Mammary epithelial cell (primary cell): Measurements from ENCODE around the gene PPP2R3A.

Experiments
- CTCF ChIP-seq, 2 donors: IDR thresholded peaks in 1 of 2; conservative IDR thresholded peaks in 1 of 2; 2 replicates each; pipeline ENCODE4 v1.5.1; 2011 to 2012; ENCODE audit warnings: inconsistent platforms in 2 of 2, low read length in 2 of 2, mild to moderate bottlenecking in 2 of 2, control low read depth in 1 of 2, low read depth in 1 of 2; ENCODE audit not compliant: insufficient read depth in 1 of 2; ENCODE audit errors: extremely low read depth in 1 of 2
- EZH2 ChIP-seq: IDR thresholded peaks from 2 replicates; pipeline ENCODE4 v1.6.1; 2012; ENCODE audit warnings: low read length, inconsistent platforms, borderline replicate concordance

GRCh38 chr3:135966962-135967274, 1.4 kb downstream of the PPP2R3A start:
- TF ChIP-seq CTCF (conservative IDR thresholded peaks at IDR 0.05 in 1 of 2, IDR thresholded peaks at IDR 0.05 in 1 of 2; ENCODE audit: extremely low read depth in 1 of 2, insufficient read depth in 1 of 2, low read depth in 1 of 2, low read length in 2 of 2): no peak
- TF ChIP-seq EZH2: no peak
